IPS-15b (cell line): ENCODE results near the gene RAI1.

ENCODE experiments used
- H3K27me3 ChIP-seq: one replicate; pipeline ENCODE4 v1.6.1; 2013; ENCODE audit warnings: low read length; ENCODE audit not compliant: control insufficient read depth, insufficient read depth
- H3K36me3 ChIP-seq: one replicate; pipeline ENCODE4 v1.6.1; 2013; ENCODE audit warnings: low read length; ENCODE audit not compliant: control insufficient read depth, insufficient read depth
- H3K4me1 ChIP-seq: one replicate; pipeline ENCODE4 v1.6.1; 2013; ENCODE audit warnings: mild to moderate bottlenecking, low read length; ENCODE audit not compliant: control insufficient read depth, insufficient read depth
- H3K4me3 ChIP-seq: one replicate; pipeline ENCODE4 v1.5.1; 2013; ENCODE audit warnings: low read depth, low read length
- H3K9ac ChIP-seq: one replicate; pipeline ENCODE4 v1.6.1; 2013; ENCODE audit warnings: low read depth, mild to moderate bottlenecking, low read length
- H3K9me3 ChIP-seq: one replicate; pipeline ENCODE4 v1.6.1; 2013; ENCODE audit warnings: mild to moderate bottlenecking, low read length; ENCODE audit not compliant: control insufficient read depth, insufficient read depth

RAI1 gene

DNA sequence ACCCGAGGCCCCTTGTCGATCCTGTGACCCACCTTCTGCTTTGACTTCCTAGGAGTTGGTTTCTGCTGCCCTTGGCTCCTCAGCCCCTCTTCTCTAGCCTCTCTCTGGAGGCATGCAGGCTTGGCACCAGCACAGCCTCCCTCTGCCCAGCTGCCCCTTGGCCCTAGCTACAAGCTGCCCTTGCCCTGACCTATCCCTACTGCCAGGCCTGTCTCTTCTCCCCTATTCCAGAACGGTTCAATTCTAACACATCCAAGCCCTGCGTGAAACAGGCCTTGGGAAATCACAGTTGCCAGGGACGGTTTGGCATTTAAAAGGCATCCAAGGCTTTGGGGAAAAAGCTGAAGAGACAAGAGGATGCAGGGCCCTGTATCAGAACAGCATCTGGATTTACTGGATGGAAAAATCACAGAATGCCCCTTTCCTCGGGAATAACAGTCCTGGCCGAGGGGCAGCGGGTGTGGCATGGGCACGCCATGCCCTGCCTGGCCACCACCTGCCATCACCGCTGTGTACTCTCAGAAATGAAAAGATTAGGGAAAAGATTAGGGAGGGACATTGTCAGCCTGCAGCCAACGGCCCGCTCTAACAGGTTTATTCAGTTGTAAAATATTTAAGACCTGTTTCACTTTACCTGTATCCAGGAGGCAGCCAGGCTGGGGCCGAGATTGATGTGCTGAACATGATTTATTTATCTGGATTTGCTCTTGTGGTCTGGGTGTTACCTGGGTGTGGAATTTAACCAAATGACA is 15.8 kb downstream of the RAI1 start:
- Histone ChIP-seq H3K9ac (no peak overlapping the region), H3K4me1 (peaks cover 26% of the 10 kb centered on the region), H3K27me3 (peaks cover 92% of the 10 kb centered on the region)

DNA sequence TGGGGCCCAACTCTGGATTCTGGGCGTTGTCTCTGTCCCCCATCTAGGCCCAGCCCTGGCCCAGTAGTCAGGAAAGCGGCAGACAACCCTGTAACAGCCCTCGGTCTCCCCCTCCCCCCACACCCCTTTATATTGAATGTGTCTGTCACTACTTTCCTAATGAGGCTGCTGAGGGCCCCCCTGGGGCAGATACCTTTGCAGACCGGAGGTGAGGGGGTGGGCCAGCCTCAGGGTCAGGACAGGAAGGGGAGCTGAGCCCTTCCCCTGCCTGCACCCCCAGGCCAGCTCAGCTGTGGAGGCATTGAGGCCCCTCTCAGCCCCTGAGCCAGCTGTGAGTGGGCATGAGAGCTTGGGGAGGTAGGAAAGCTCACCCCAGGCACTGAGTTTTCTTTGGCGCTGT is 17.1 kb downstream of the RAI1 start:
- H3K36me3 ChIP-seq = no peaks in the 10 kb centered on the region
- H3K4me3 ChIP-seq = peak overlapping the region; percentile 27
- H3K4me1 ChIP-seq = peaks cover 20% of the 10 kb centered on the region
- no peaks in the 10 kb centered on the region for H3K9me3 ChIP-seq
- peaks cover 93% of the 10 kb centered on the region for H3K27me3 ChIP-seq
- no peak overlapping the region for H3K9ac ChIP-seq

More for the DNA sequence above, 15.8 kb downstream of the RAI1 start:
- Histone ChIP-seq H3K9me3 (no peaks in the 10 kb centered on the region), H3K4me3 (no peak overlapping the region), H3K36me3 (no peaks in the 10 kb centered on the region)

DNA sequence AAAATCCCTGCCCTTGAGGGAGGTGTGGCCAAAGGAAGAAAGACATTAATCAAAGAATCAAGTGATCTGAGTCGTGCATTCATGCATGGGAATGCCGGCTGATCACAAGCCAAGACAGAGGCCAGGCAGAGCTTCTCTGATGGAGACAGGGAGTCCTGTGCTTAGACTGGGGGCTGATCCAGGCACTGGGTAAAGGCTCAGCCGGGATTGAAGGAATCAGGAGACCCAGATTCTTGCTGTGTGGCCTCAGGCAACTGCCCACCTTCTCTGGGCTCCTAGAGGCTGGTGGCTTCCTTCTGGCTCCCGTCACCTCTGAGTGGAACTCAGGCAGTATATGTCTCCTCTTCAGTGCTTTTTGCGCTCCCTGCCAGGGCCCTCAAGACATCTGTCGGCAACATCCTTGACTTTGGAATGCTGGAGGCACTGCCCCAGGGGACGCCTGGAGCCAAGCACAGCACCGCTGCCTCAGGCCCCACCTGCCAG is 17.7 kb downstream of the RAI1 start:
- Histone ChIP-seq H3K9me3 (no peaks in the 10 kb centered on the region), H3K4me3 (peak overlapping the region; percentile 27), H3K4me1 (peaks cover 17% of the 10 kb centered on the region), H3K9ac (no peak overlapping the region), H3K27me3 (peaks cover 93% of the 10 kb centered on the region), H3K36me3 (no peaks in the 10 kb centered on the region)

DNA sequence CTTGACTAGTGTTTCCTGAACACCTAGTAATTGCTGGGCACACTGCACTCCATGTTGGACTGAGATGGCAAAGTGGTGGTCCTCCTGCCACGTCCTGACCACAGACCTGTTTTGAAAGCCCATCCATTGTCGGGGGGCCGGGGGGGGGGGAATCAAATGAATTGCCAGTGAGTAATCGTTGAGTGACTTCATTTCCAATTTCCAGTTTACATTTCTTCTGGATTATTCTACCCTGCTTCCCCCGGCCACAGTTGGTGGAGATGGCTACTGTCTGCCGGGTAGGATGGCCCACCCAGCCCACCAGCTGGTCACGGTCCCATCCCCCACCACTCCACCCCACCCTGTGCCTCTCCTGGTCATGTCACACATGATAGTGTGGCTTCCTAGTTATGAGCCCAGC is 18.2 kb downstream of the RAI1 start:
- peaks cover 96% of the 10 kb centered on the region for H3K27me3 ChIP-seq
- no peak overlapping the region for H3K4me3 ChIP-seq
- H3K36me3 ChIP-seq = no peaks in the 10 kb centered on the region
- H3K4me1 ChIP-seq = peaks cover 15% of the 10 kb centered on the region
- no peaks in the 10 kb centered on the region for H3K9me3 ChIP-seq
- H3K9ac ChIP-seq = no peak overlapping the region

DNA sequence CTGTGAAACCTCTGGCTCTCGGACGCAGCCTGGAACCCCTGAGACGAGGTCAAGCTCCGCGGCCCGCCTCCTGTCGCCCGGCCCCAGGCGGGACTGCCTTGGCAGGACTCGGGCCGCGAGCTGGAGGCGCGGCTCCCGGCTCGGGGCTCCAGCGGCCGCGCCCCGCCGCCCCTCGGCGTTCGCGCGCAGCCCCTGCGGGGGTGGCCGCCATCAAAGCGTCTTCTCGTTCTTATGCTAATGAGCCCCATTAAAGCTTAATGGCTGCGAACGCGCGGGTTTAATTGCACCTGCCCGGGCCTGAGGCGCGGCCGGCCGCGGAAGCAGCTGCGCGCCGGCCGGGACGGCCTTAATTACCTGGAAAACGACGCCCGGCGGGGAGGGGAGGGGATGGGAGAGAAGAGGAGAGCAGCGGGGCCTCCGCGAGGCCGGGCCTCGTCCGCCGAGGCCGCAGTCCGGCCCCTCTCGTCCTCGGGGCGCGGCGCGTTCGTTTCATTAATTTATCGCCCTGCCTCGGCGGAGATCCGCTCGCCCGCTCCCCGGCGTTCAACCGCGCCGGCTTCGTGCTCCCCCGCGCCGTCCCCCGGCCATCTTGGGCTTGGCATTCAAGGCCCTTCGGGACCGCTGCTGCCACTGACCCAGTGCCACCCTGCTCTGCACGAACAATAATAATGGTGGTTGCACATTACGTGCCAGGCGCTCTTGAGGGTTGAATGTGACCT is 19.2 kb downstream of the RAI1 start:
- H3K4me1 ChIP-seq = peaks cover 15% of the 10 kb centered on the region
- H3K4me3 ChIP-seq = peak overlapping the region; percentile 26
- peaks cover 100% of the 10 kb centered on the region for H3K27me3 ChIP-seq
- H3K9ac ChIP-seq = no peak overlapping the region
- H3K9me3 ChIP-seq = no peaks in the 10 kb centered on the region
- no peaks in the 10 kb centered on the region for H3K36me3 ChIP-seq

DNA sequence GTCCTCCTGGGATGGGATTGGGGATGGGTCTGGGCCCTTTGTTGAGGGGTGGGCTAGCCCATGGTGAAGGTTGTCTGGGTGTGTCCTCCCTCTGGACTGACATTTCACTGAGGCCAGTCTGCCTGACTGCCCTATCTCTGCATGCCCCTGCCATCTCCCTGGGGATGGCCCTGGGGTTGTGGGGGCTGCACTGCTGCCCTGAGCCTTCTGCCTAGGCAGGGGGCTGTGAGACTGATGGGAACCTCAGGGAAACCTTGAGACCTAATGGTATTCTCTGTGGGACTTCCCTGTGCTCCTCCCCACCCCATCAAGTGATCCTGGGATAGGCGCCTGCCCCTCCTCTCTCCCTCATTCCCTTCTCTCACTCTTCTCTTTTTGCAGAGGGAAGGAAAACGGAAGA is 19.9 kb downstream of the RAI1 start:
- H3K4me1 ChIP-seq = peaks cover 15% of the 10 kb centered on the region
- H3K36me3 ChIP-seq = no peaks in the 10 kb centered on the region
- H3K27me3 ChIP-seq = peaks cover 96% of the 10 kb centered on the region
- H3K4me3 ChIP-seq = peak overlapping the region; percentile 14
- no peaks in the 10 kb centered on the region for H3K9me3 ChIP-seq
- H3K9ac ChIP-seq = no peak overlapping the region

DNA sequence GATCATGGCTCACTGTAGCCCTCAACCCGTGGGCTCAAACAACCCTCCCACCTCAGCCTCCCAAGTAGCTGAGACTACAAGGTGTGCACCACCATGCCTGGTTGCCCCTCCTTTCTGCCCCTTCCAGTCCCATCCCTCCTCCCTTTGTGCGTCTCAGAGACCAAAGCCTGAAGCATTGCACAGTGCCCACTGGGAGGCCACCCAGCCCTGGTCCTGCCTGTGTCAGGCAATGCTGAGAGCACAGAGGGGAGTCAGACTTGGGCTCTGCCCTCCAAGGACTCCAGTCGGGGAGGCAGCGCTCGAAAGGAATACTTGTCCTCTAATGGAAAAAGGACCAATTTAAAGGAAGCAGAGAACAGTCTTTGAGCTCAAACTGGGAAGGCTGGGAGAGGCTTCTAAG is 20.4 kb downstream of the RAI1 start:
- peaks cover 96% of the 10 kb centered on the region for H3K27me3 ChIP-seq
- peaks cover 15% of the 10 kb centered on the region for H3K4me1 ChIP-seq
- H3K9ac ChIP-seq = no peak overlapping the region
- H3K4me3 ChIP-seq = peak overlapping the region; percentile 14
- H3K36me3 ChIP-seq = no peaks in the 10 kb centered on the region
- no peaks in the 10 kb centered on the region for H3K9me3 ChIP-seq

DNA sequence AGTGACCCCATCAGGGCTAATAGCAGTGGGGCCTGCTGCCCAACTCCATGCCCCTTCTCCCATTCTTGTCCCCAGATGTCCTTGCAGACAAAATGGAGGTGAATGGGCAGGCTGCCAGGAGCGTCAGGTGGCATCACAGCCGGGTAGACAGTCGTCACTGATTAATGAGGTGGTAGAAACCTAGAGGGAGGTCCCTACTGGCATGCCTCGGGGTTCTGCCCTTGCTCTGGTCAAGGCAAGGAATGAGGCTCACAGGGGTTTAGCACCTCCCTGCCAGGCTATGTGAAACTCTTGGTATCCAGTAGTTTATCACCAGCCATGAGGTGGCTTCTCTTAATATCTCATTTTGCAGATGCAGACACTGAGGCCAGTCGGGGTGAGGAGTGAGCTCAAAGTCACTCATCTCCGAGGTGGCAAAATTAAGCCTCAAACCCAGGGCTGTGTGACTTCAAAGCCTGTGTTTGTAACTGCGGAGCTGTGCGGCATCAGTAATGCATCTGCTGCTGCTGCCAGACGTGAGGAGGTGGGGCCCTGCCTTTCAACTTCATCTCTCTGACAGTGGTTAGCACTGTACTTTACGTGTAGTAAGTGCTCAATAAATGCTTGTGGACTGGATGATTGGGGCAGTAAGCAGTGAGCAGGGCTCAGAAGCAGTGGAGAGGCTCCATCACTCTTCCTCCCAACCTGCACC is 21.3 kb downstream of the RAI1 start:
- peaks cover 15% of the 10 kb centered on the region for H3K4me1 ChIP-seq
- H3K9me3 ChIP-seq = no peaks in the 10 kb centered on the region
- H3K27me3 ChIP-seq = peaks cover 96% of the 10 kb centered on the region
- H3K9ac ChIP-seq = no peak overlapping the region
- no peaks in the 10 kb centered on the region for H3K36me3 ChIP-seq
- H3K4me3 ChIP-seq = peak overlapping the region; percentile 22

DNA sequence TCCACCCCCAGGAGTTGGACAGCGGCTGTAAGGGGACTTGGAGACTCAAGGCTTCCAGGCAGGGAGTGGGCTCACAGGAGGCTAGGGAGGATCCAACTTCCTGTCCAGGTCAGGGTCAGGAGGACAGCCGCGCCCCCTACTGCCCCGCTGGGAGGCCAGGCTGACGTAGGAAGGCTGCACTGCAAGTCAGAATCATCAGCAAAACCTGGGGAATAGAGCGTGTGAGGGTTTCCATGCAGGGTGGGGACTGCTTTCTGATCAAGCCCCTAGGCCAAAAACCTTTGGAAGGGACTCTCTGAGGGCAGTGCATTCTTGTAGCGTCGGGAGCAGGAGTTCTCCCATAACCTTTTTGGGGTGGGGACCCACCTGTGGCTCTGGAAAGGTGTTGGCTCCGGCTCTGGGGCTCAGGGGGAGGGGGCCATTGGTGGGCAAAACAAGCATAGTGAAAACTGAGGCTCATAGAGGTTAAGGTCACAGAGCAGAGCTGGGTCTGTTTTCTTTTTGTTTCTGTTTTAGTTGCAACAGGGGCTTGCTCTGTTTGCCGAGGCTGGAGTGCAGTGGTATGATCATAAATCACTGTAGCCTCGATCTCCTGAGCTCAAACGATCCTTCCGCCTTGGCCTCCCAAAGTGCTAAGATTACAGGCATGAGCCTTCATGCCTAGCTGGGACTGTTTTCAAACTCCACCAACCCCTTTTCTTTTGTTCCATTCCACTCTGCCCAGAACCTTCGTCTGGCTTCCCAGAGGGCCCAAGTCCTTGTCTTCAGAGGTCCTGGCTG is 22.1 kb downstream of the RAI1 start:
- H3K4me1 ChIP-seq = peaks cover 15% of the 10 kb centered on the region
- peaks cover 96% of the 10 kb centered on the region for H3K27me3 ChIP-seq
- H3K4me3 ChIP-seq = peak overlapping the region; percentile 22
- no peaks in the 10 kb centered on the region for H3K36me3 ChIP-seq
- no peak overlapping the region for H3K9ac ChIP-seq
- no peaks in the 10 kb centered on the region for H3K9me3 ChIP-seq

DNA sequence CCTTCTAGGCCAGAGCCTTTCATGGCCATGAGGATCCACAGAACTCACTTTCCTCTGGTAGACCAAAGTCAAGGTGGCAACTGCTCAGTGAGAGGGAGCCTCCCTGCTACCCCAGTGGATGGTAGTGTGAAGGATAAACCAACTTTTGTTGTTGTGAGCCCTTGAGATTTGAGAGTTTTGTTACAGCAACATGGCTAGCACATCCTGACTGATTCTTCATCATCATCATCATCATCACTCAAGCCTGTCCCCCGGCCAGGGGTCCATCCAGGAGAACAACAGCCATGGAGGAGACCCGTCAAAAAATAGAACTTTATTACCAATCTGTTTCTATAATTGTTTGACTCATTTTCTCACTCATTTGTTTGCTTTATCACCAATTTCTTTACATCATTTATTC is 23.7 kb downstream of the RAI1 start:
- H3K36me3 ChIP-seq = no peaks in the 10 kb centered on the region
- peaks cover 5% of the 10 kb centered on the region for H3K4me1 ChIP-seq
- H3K9me3 ChIP-seq = no peaks in the 10 kb centered on the region
- peaks cover 96% of the 10 kb centered on the region for H3K27me3 ChIP-seq
- H3K4me3 ChIP-seq = no peak overlapping the region
- no peak overlapping the region for H3K9ac ChIP-seq
